GM18867 (cell line): ENCODE results near the gene ATP2A3.

Experiments used
- ATAC-seq: cut with Tn5 transposase; IDR thresholded peaks from one replicate; pipeline ENCODE4 v1.9.1; 2021; ENCODE audit warnings: mild to moderate bottlenecking, moderate library complexity; ENCODE audit not compliant: unreplicated experiment

Gene ATP2A3

GRCh38 chr17:3893720-3894116 is 70.5 kb downstream of the ATP2A3 start:
- ATAC-seq: no peak

GRCh38 chr17:3893003-3893719 is 71.1 kb downstream of the ATP2A3 start, which contains the start of gene CAMKK1:
TSS of gene CAMKK1 (minus strand) at chr17:3893053. CDS start at chr17:3885687, 7,366 bp downstream.
- peak; percentile 85 for ATAC-seq

DNA sequence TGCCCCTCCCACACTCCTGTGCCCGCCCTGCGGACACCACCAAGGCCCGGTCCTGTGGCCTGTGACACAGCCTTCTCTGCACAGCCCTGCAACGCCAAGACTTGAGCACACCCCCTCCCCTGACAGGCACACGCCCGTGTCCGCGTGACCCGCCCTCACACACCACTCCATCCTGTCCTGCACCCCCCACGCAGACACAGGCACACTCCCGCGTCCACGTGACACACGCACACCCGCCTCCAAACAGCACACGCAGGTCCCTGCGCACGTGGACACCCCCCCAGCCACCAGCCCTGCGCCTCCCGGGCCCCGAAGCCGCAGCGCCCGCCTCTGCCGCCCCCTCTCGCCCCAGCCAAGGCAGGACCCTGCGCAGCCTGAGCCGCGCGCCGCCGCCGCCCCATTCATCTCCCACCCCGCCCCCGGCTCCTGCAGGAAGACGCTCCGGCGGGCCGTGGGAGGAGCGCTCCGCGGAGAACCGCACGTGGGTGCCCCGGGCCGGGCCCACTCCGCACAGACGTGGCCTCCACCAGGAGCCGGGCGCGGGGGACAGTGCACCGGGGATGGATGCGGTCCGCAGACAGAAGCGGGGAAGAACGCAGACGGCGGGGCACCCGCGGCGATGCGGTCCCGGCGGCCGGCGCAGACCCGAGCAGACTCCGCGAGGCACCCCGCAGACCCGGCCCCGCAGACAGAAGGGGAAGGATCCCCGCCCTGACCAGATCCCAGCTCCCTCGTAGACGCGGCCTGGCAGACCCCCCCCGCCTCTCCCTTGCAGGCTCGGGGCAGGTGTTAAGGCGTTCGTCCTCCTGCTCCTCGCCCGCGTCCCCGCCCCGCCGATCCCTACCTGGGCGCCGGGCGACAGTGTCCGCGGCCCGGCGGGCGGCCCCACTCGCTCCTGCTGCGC is 71.9 kb downstream of the ATP2A3 start:
- ATAC-seq: peak; percentile 18

DNA sequence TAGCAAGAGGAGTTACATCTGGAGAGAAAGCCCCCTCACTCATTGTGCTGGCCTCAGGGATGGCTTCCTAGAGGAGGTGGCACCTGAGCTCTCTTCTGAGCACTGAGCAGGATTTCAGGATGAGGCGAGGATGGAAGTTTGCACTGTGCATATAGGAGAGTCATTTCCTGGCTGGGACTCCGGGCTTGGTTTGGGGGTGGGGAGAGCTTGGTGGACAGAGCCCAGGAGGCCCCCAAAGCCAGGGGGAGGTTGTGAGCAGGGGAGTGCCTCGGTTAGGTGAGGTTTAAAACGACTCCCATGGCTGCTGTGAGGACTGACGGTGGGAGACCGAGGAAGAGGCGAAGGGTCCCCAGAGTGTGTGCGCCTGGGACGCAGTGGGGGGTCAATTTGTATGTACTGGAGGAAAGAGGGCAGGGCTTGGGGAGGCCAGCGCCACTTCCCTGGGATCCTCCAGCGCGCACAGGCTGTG is 72.6 kb downstream of the ATP2A3 start:
- ATAC-seq: no peak

- ATAC-seq: no peak
Observed at GRCh38 chr17:3890878-3891219, 73.4 kb downstream of the ATP2A3 start.

DNA sequence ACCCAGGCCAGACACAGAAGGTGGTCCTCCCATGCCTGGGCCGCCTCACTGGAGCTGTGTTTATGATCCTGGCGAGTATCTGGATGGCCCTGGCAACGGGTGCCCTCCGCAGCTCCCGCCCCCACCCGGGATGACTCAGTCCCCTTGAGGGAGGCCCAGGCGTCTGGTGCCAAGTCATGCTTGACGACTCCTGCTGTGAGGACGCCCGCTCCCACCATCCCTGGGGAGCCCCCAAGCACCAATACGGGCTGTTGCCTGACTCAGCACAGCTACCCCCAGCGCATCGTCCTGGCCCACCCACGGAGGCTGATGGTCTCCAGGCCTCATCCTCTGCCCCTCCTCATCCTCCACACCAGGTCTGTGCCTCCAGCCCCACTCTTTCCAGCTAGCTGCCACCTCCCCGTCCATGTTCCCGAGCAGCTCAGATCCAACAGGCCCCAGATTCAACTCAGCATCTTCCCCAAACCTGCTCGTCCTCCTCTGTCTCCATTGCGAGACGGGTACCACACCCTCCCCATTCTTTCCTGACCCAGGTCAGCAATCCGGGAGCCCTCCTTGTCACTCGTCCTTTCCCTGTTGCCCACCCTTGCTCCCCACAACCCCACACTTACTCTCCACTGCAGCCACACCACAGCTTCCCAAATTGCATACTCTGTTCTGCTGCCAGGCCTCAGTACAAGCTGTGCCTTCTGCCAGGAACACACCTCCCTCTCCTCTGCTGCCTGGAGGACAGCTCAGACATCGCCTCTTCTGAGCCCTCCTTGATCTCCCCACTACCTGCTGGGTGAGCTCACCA is 74.0 kb downstream of the ATP2A3 start:
- ATAC-seq: no peak

- no peak for ATAC-seq
Observed at GRCh38 chr17:3889325-3890012, 74.8 kb downstream of the ATP2A3 start.

DNA sequence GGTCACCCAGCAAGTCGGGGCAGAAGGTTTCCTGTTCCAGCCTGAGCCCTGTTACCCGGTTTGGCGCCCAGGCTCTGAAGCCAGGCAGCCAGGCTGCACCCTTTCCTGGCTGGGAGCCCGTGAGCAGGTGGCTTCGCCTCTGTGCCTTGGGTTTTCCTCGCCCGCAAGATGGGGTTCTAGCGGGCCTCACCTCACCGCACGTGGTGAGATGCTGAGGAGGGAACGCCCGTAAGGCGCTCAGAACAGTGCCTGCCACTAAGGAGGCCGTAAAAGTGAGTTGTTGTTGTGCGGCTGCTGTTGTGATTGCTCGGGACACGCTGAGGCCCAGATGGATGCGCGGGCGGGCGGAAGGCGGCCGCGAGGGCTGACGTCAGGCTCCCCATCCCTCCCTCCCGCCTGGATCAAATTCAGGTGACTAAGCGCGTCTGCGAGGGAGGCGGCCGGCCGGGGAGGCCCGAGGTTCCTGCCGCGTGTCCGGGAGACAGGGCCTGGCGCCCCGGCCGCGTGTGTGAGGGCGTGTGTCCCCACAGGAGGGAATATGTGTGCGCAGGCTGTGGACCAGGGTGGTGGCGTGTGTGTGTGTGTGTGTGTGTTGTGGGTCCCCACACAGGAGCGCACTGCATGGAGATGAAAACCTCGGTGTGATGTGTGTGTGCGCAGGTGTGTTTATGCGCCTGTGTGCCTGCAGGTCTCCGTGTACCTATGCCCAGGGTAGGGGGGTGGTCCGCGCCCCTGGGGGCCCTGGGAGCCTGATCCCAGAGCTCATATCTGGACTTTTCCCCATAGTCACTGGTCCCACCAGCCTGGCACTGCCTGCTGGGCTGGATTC is 75.7 kb downstream of the ATP2A3 start:
- no peak for ATAC-seq

GRCh38 chr17:3887804-3888203 is 76.4 kb downstream of the ATP2A3 start:
- ATAC-seq: no peak

DNA sequence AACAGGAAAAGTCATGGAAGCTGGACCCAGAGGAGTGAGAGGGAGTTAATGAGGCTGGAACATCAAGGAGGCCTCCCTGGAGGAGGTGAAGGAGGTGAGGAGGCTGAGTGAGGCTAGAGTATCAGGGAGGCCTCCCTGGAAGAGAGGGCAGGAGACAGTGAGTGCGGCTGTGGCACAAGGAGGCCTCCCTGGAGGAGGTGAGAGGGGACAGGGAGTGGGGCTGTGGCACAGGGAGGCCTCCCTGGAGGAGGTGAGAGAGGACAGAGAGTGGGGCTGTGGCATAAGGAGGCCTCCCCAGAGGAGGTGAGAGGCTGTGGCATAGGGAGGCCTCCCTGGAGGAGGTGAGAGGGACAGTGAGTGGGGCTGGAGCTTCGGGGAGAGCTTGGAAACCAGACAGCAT is 76.8 kb downstream of the ATP2A3 start:
- ATAC-seq: no peak

GRCh38 chr17:3886776-3887175 is 77.5 kb downstream of the ATP2A3 start:
- ATAC-seq: no peak

DNA sequence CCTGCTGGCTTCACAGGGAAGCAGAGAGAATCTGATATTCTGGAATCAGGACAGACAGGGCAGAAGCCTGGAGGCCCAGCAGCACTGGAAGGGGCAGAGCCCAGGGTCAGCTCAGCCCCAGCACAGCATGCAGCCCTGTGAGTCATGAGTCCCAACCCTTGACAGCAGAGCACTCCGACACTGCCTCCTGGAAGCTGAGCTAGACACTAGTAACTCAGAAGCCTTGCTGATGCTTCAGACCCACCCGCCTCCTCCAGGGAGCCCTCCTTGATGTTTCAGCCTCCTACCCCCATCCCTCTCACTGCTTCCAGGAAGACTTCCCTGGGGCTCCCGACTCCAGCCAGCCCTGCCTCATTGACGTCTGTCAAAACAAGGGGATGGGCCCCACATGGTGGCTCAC is 78.3 kb downstream of the ATP2A3 start:
- no peak for ATAC-seq

DNA sequence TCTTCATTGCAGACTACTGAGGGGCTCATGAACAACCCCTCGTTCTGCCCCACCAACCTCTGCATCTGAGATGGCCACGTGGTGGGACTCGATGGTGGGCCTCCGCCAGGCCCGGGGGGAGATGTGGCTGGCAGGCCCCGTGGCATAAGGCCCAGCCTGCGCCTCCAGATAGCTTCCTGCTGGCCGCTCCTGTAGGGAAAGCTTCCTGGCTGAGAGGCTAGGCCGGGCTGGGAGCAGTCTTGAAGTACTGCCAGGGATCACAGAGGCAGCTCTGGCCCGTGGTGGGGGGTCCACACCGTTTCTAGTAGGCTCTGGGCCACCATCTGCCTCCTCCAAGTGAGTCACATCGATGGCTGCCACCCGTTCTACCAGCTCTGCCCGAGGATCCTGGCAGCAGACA is 79.0 kb downstream of the ATP2A3 start:
- ATAC-seq: no peak

GRCh38 chr17:3884188-3884587 is 80.0 kb downstream of the ATP2A3 start:
- ATAC-seq: no peak

DNA sequence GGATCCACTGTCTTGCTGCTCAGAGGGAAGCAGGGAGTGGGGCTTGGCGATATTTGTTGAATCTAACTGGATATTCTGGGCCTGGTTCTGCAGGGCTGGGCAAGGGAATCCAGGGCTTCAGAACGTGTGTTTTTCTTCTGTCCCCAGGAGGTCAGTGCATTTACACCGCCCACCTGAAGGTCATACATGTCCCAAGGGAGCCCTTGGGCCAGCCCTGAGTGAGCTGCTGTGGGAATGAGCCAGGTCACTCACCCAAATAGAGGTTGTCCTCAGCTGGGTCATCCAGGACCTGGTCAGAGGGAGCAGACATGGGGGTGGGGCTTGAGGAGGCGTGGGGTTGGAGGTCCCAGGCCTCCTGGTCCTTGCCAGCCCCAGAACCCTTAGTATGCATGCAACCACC is 82.0 kb downstream of the ATP2A3 start:
- ATAC-seq: no peak

- ATAC-seq: no peak
Observed at GRCh38 chr17:3880983-3881382, 83.3 kb downstream of the ATP2A3 start.

DNA sequence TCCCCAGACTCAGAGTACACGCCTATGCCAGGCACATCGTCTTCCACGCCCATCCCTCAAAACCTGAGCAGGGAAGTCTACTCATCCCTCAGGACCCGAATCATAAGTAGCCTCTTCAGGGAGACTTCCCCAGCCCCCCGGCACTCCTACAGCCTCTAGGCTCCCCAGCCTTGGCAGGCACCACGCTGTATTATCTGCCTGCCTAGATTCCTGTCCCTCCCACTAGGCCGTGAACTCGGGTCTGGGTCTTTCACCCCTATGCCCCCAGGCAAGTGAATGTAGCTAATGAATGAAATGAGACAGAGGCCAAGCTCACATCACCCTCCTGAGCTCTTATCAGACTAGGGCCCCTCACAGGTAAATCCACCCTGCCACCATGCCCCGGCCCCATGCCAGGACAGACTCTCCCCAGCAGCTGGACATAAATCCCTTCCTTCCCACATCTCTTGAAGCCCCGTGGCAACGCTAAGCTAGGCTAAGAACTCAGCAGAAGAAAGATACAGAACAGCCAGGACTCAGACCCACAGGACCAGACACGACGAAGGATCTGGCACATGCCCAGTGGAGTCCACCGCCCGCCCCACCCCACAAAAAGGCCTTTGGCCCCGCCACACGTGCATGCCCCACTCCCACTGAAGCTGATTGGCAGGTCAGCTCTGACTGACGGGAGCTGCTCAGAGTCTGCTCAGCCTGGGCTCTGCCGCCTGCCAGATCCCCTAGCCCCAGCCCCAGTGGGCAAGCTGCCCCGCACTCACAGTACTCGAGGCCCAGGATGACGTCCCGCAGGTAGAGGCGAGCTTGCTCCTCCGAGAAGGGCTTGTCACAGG is 84.4 kb downstream of the ATP2A3 start:
- no peak for ATAC-seq

GRCh38 chr17:3879186-3879585 is 85.1 kb downstream of the ATP2A3 start:
- no peak for ATAC-seq

- no peak for ATAC-seq
Observed at GRCh38 chr17:3877220-3877619, 87.0 kb downstream of the ATP2A3 start.
